ENCODE measurements around the gene GRM1.
"Not testable (repeated sequence)": the region's sequence is repeated elsewhere in the genome, so short reads cannot be mapped to it uniquely, and the experiment has no call there.

Gene GRM1

GRCh38 chr6:146240322-146240721, 211.5 kb downstream of the GRM1 start:
- FAIRE-seq (no peak), DNase-seq (ENCODE audit: insufficient read length, low spot score) (no peak)
- no peak for TF ChIP-seq CTCF (IDR thresholded peaks at IDR 0.05; ENCODE audit: insufficient read depth, missing control alignments)

- no peak for DNase-seq (ENCODE audit: insufficient read length, low spot score)
- FAIRE-seq, result no peak
Measured at GRCh38 chr6:146240807-146241206, 211.9 kb downstream of the GRM1 start.

GRCh38 chr6:146243646-146244045, 214.8 kb downstream of the GRM1 start:
- not testable (repeated sequence) for FAIRE-seq; DNase-seq (ENCODE audit: insufficient read length, low spot score)

More at GRCh38 chr6:146240807-146241206, 211.9 kb downstream of the GRM1 start:
- TF ChIP-seq CTCF (IDR thresholded peaks at IDR 0.05; ENCODE audit: insufficient read depth, missing control alignments), result no peak

GRCh38 chr6:146244630-146245143, 215.8 kb downstream of the GRM1 start:
- TF ChIP-seq CTCF (IDR thresholded peaks at IDR 0.05; ENCODE audit: insufficient read depth, missing control alignments), result no peak
- DNase-seq (ENCODE audit: insufficient read length, low spot score) (no peak), FAIRE-seq (no peak)

GRCh38 chr6:146246028-146246427, 217.2 kb downstream of the GRM1 start:
- TF ChIP-seq CTCF (IDR thresholded peaks at IDR 0.05; ENCODE audit: insufficient read depth, missing control alignments), result no peak
- FAIRE-seq, result no peak
- no peak for DNase-seq (ENCODE audit: insufficient read length, low spot score)

GRCh38 chr6:146253691-146254090, 224.8 kb downstream of the GRM1 start:
- TF ChIP-seq CTCF (IDR thresholded peaks at IDR 0.05; ENCODE audit: insufficient read depth, missing control alignments), result no peak
- FAIRE-seq (no peak), DNase-seq (ENCODE audit: insufficient read length, low spot score) (no peak)

- DNase-seq (ENCODE audit: insufficient read length, low spot score), result no peak
- FAIRE-seq, result no peak
- TF ChIP-seq CTCF (IDR thresholded peaks at IDR 0.05; ENCODE audit: insufficient read depth, missing control alignments), result no peak
Measured at GRCh38 chr6:146258206-146258605, 229.3 kb downstream of the GRM1 start.

- DNase-seq (ENCODE audit: insufficient read length, low spot score) (no peak), FAIRE-seq (no peak)
- TF ChIP-seq CTCF (IDR thresholded peaks at IDR 0.05; ENCODE audit: insufficient read depth, missing control alignments), result no peak
Measured at GRCh38 chr6:146260886-146261285, 232.0 kb downstream of the GRM1 start.

Data from D721Med (cell line).